Measurements from ENCODE around the gene VSIG1.

VSIG1 gene

GRCh38 chrX:108068121-108068520 is 23.3 kb downstream of the VSIG1 start:
- DNase-seq, result no peak

- no peak for DNase-seq
Measured at GRCh38 chrX:108070891-108071290, 26.0 kb downstream of the VSIG1 start.

- no peak for DNase-seq
Measured at GRCh38 chrX:108071578-108071977, 26.7 kb downstream of the VSIG1 start.

- no peak for DNase-seq
Measured at GRCh38 chrX:108072746-108073145, 27.9 kb downstream of the VSIG1 start.

GRCh38 chrX:108081110-108081509 is 36.2 kb downstream of the VSIG1 start:
- DNase-seq, result no peak

- DNase-seq, result no peak
Measured at GRCh38 chrX:108087792-108088191, 42.9 kb downstream of the VSIG1 start.

- no peak for DNase-seq
Measured at GRCh38 chrX:108088511-108088910, 43.6 kb downstream of the VSIG1 start.

- DNase-seq, result no peak
Measured at GRCh38 chrX:108090491-108091263, 45.8 kb downstream of the VSIG1 start.

- DNase-seq, result peak; percentile 35
Measured at GRCh38 chrX:108091264-108091877, 46.5 kb downstream of the VSIG1 start, which contains the start of the genes ATG4A and PSMD10. Gene ATG4A (plus strand): TSS chrX:108091778. CDS start chrX:108091827, 49 bp downstream. Gene PSMD10 (minus strand): TSS chrX:108091542. CDS start chrX:108091520, 22 bp downstream.

GRCh38 chrX:108091878-108092291 is 47.0 kb downstream of the VSIG1 start:
- DNase-seq, result no peak

- DNase-seq, result no peak
Measured at GRCh38 chrX:108097380-108097779, 52.5 kb downstream of the VSIG1 start.

GRCh38 chrX:108105473-108105872 is 60.6 kb downstream of the VSIG1 start:
- DNase-seq, result no peak

GRCh38 chrX:108114541-108114940 is 69.7 kb downstream of the VSIG1 start:
- no peak for DNase-seq

- no peak for DNase-seq
Measured at GRCh38 chrX:108117988-108118387, 73.1 kb downstream of the VSIG1 start.

- no peak for DNase-seq
Measured at GRCh38 chrX:108121291-108121690, 76.4 kb downstream of the VSIG1 start.

GRCh38 chrX:108122748-108123147 is 77.9 kb downstream of the VSIG1 start:
- DNase-seq, result no peak

GRCh38 chrX:108123591-108124366 is 78.9 kb downstream of the VSIG1 start:
- no peak for DNase-seq

- no peak for DNase-seq
Measured at GRCh38 chrX:108126661-108127060, 81.8 kb downstream of the VSIG1 start.

- no peak for DNase-seq
Measured at GRCh38 chrX:108127152-108127551, 82.3 kb downstream of the VSIG1 start.

All from KG1 (cell line).